SU-DHL-6 (cell line): ENCODE data around the gene CCKAR.

ENCODE experiments used
- EZH2phosphoT487 ChIP-seq: fragments of 200-600 bp; sonication (generic), shearing (Covaris generic); conservative IDR thresholded peaks from 2 replicates; pipeline ENCODE4 v1.6.1; 2018; ENCODE audit warnings: mild to moderate bottlenecking, antibody characterized with exemption, low read length, moderate library complexity, mixed read lengths
- TF ChIP-seq, protein P1 (sequence below): fragments of 200-600 bp; sonication (generic); IDR thresholded peaks from one replicate; pipeline ENCODE4 v1.5.1; 2017; ENCODE audit warnings: antibody characterized with exemption, mild to moderate bottlenecking, low read length, moderate library complexity; ENCODE audit not compliant: insufficient read depth, poor library complexity, severe bottlenecking

- TF ChIP-seq, protein P1, sequence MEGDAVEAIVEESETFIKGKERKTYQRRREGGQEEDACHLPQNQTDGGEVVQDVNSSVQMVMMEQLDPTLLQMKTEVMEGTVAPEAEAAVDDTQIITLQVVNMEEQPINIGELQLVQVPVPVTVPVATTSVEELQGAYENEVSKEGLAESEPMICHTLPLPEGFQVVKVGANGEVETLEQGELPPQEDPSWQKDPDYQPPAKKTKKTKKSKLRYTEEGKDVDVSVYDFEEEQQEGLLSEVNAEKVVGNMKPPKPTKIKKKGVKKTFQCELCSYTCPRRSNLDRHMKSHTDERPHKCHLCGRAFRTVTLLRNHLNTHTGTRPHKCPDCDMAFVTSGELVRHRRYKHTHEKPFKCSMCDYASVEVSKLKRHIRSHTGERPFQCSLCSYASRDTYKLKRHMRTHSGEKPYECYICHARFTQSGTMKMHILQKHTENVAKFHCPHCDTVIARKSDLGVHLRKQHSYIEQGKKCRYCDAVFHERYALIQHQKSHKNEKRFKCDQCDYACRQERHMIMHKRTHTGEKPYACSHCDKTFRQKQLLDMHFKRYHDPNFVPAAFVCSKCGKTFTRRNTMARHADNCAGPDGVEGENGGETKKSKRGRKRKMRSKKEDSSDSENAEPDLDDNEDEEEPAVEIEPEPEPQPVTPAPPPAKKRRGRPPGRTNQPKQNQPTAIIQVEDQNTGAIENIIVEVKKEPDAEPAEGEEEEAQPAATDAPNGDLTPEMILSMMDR = no peak
- TF ChIP-seq EZH2phosphoT487 = no peak
Observed at GRCh38 chr4:26464420-26465095, 25.7 kb downstream of the CCKAR start.
